HepG2 (cell line): ENCODE results near the gene CADM4. TPM values are rescaled to one million over a fixed set of nuclear protein-coding genes. Genes with fewer than 3 reads are reported as not detected.

Experiments used
- CREM ChIP-seq, 2 experiments: sonication (generic) in 1 of 2; formaldehyde crosslinking in 1 of 2; IDR thresholded peaks; 2 replicates each; pipeline versions ENCODE4 v1.4.0 to v1.6.1; 2016 to 2020; ENCODE audit warnings: antibody characterized with exemption in 1 of 2, mild to moderate bottlenecking in 1 of 2, missing genetic modification reagents in 1 of 2
- DMAP1 ChIP-seq: IDR thresholded peaks from 2 replicates; pipeline ENCODE4 v1.6.1; 2016
- DR1 ChIP-seq: sonication (generic); formaldehyde crosslinking; IDR thresholded peaks from 2 replicates; pipeline ENCODE4 v1.8.0; 2021; ENCODE audit warnings: mild to moderate bottlenecking, missing genetic modification reagents, inconsistent platforms
- GATA4 ChIP-seq: sonication (generic); IDR thresholded peaks from 2 replicates; pipeline ENCODE4 v1.6.1; 2016; ENCODE audit warnings: antibody characterized with exemption, low read depth, borderline replicate concordance
- KLF9 ChIP-seq: IDR thresholded peaks from 2 replicates; pipeline ENCODE4 v1.6.1; 2016; ENCODE audit warnings: low read depth
- MEIS1 ChIP-seq: sonication (generic); formaldehyde crosslinking; IDR thresholded peaks from 2 replicates; pipeline ENCODE4 v1.9.0; 2021; ENCODE audit warnings: mild to moderate bottlenecking, missing genetic modification reagents, moderate library complexity, borderline replicate concordance
- NCOR1 ChIP-seq: fragments of 200-600 bp; sonication (generic); IDR thresholded peaks from 2 replicates; pipeline ENCODE4 v1.7.0; 2017; ENCODE audit warnings: antibody characterized with exemption, low read length, borderline replicate concordance
- NR3C1 ChIP-seq: sonication (generic); formaldehyde crosslinking; IDR thresholded peaks from 2 replicates; pipeline ENCODE4 v1.4.0; 2020; ENCODE audit warnings: missing genetic modification reagents
- SOX13 ChIP-seq, 3 experiments: fragments of 450-650 bp in 1 of 3; sonication (generic) in 1 of 3; formaldehyde crosslinking in 1 of 3; IDR thresholded peaks in 2 of 3; conservative IDR thresholded peaks in 1 of 3; 2 replicates each; pipeline versions ENCODE4 v1.5.0 to v1.6.1; 2016 to 2020; ENCODE audit warnings: antibody characterized with exemption in 1 of 3, mild to moderate bottlenecking in 1 of 3, missing compliant biosample characterization in 1 of 3, missing genetic modification reagents in 1 of 3, moderate library complexity in 1 of 3
- SSRP1 ChIP-seq: IDR thresholded peaks from 2 replicates; pipeline ENCODE4 v1.6.1; 2016; ENCODE audit warnings: control low read depth
- TAF1 ChIP-seq: sonication (generic); formaldehyde crosslinking; IDR thresholded peaks from 2 replicates; pipeline ENCODE4 v1.4.0; 2020; ENCODE audit warnings: missing genetic modification reagents
- TCF7 ChIP-seq: sonication (generic); IDR thresholded peaks from 2 replicates; pipeline ENCODE4 v1.6.1; 2016; ENCODE audit warnings: antibody characterized with exemption, low read depth
- ZBTB38 ChIP-seq: sonication (generic); formaldehyde crosslinking; IDR thresholded peaks from 2 replicates; pipeline ENCODE4 v1.5.1; 2020; ENCODE audit warnings: mild to moderate bottlenecking, missing genetic modification reagents
- ZFY ChIP-seq: sonication (generic); formaldehyde crosslinking; IDR thresholded peaks from 2 replicates; pipeline ENCODE4 v1.4.0; 2020; ENCODE audit warnings: missing genetic modification reagents
- ZNF121 ChIP-seq: sonication (generic); formaldehyde crosslinking; IDR thresholded peaks from 2 replicates; pipeline ENCODE4 v1.5.0; 2020; ENCODE audit warnings: mild to moderate bottlenecking, missing genetic modification reagents
- ZNF281 ChIP-seq: sonication (generic); formaldehyde crosslinking; IDR thresholded peaks from 2 replicates; pipeline ENCODE4 v1.4.0; 2020; ENCODE audit warnings: missing genetic modification reagents, borderline replicate concordance
- ZNF460 ChIP-seq: sonication (generic); formaldehyde crosslinking; IDR thresholded peaks from 2 replicates; pipeline ENCODE4 v1.5.1; 2020; ENCODE audit warnings: missing genetic modification reagents, mild to moderate bottlenecking, borderline replicate concordance
- ZNF761 ChIP-seq: sonication (generic); formaldehyde crosslinking; conservative IDR thresholded peaks from 2 replicates; pipeline ENCODE4 v1.4.0; 2020; ENCODE audit warnings: mild to moderate bottlenecking, missing genetic modification reagents
- ZNF782 ChIP-seq: sonication (generic); formaldehyde crosslinking; IDR thresholded peaks from 2 replicates; pipeline ENCODE4 v1.4.0; 2020; ENCODE audit warnings: missing genetic modification reagents, mild to moderate bottlenecking, borderline replicate concordance
- polyA plus RNA-seq, 8 experiments: library from polyadenylated mRNA; depleted of rRNA in 3 of 8; stranded (reverse) in 7 of 8; unstranded in 1 of 8; fragments of >200 nt; fragmentation: Illumina TruSeq in 4 of 8; extraction: Trizol in 4 of 8; gene quantifications; 2 replicates each; pipeline versions ENCODE4 v1.2.1 to v1.2.3, GENCODE V29; 2011 to 2016; ENCODE audit warnings: low read depth in 4 of 8, missing spikeins in 1 of 8, mixed read lengths in 1 of 8; ENCODE audit not compliant: insufficient read depth in 1 of 8
- total RNA-seq, 5 experiments: library from RNA; depleted of rRNA; stranded (reverse); fragments of >200 nt; fragmentation: Illumina TruSeq; extraction: Trizol; gene quantifications; 2 replicates each; pipeline ENCODE4 v1.2.3, GENCODE V29; 2016; ENCODE audit warnings: low read depth in 1 of 5
- TF ChIP-seq, protein P1 (sequence below): IDR thresholded peaks from 2 replicates; pipeline ENCODE4 v1.4.0; 2020; ENCODE audit warnings: mild to moderate bottlenecking, missing genetic modification reagents
- TF ChIP-seq, protein P2 (sequence below): sonication (generic); formaldehyde crosslinking; IDR thresholded peaks from 2 replicates; pipeline ENCODE4 v1.4.0; 2020; ENCODE audit warnings: missing genetic modification reagents

The CADM4 gene
- total and polyA plus RNA-seq, 2 of the 13 experiments (the other 11 are each of a cell fraction or from before 2014, with no cell fraction given): 8.5 to 16.0 TPM

- TF ChIP-seq ZNF281 (CRISPR knock-in tag) (peak; percentile 51; the same call in 1 of the 2 replicates), CREM (IDR thresholded peaks at IDR 0.05) (peak; percentile 22; the same call in 1 of the 2 replicates), CREM (CRISPR knock-in tag; IDR thresholded peaks at IDR 0.05) (no peak), NCOR1 (peak; percentile 73; the same call in 1 of the 2 replicates), GATA4 (no peak), DR1 (peak; percentile 50; the same call in 1 of the 2 replicates), DMAP1 (CRISPR knock-in tag) (peak; percentile 38; the same call in 1 of the 2 replicates), SSRP1 (CRISPR knock-in tag) (no peak; the same call in 1 of the 2 replicates), TAF1 (CRISPR knock-in tag) (peak; percentile 25; the same call in 1 of the 2 replicates), ZFY (CRISPR knock-in tag) (peak; percentile 33; the same call in 1 of the 2 replicates), ZNF121 (CRISPR knock-in tag) (no peak), NR3C1 (no peak), ZBTB38 (peak; percentile 27; the same call in 1 of the 2 replicates), KLF9 (CRISPR knock-in tag) (no peak), ZNF761 (CRISPR knock-in tag) (0 out of 2 replicates have a peak, but pooled peaks have one; percentile 63), SOX13 (IDR thresholded peaks at IDR 0.05) (no peak), SOX13 (CRISPR knock-in tag; conservative IDR thresholded peaks at IDR 0.05 in 1 of 2, IDR thresholded peaks at IDR 0.05 in 1 of 2) (peak in 1 of 2 experiments; percentile 28; a peak in 1 of 4 replicates), MEIS1 (CRISPR knock-in tag) (0 out of 2 replicates have a peak, but pooled peaks have one; percentile 42), TCF7 (no peak), ZNF460 (CRISPR knock-in tag) (no peak), ZNF782 (CRISPR knock-in tag) (0 out of 2 replicates have a peak, but pooled peaks have one; percentile 69)
- TF ChIP-seq, protein P1, sequence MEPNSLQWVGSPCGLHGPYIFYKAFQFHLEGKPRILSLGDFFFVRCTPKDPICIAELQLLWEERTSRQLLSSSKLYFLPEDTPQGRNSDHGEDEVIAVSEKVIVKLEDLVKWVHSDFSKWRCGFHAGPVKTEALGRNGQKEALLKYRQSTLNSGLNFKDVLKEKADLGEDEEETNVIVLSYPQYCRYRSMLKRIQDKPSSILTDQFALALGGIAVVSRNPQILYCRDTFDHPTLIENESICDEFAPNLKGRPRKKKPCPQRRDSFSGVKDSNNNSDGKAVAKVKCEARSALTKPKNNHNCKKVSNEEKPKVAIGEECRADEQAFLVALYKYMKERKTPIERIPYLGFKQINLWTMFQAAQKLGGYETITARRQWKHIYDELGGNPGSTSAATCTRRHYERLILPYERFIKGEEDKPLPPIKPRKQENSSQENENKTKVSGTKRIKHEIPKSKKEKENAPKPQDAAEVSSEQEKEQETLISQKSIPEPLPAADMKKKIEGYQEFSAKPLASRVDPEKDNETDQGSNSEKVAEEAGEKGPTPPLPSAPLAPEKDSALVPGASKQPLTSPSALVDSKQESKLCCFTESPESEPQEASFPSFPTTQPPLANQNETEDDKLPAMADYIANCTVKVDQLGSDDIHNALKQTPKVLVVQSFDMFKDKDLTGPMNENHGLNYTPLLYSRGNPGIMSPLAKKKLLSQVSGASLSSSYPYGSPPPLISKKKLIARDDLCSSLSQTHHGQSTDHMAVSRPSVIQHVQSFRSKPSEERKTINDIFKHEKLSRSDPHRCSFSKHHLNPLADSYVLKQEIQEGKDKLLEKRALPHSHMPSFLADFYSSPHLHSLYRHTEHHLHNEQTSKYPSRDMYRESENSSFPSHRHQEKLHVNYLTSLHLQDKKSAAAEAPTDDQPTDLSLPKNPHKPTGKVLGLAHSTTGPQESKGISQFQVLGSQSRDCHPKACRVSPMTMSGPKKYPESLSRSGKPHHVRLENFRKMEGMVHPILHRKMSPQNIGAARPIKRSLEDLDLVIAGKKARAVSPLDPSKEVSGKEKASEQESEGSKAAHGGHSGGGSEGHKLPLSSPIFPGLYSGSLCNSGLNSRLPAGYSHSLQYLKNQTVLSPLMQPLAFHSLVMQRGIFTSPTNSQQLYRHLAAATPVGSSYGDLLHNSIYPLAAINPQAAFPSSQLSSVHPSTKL (CRISPR knock-in tag): peak; percentile 22; the same call in 1 of the 2 replicates
- TF ChIP-seq, protein P2, sequence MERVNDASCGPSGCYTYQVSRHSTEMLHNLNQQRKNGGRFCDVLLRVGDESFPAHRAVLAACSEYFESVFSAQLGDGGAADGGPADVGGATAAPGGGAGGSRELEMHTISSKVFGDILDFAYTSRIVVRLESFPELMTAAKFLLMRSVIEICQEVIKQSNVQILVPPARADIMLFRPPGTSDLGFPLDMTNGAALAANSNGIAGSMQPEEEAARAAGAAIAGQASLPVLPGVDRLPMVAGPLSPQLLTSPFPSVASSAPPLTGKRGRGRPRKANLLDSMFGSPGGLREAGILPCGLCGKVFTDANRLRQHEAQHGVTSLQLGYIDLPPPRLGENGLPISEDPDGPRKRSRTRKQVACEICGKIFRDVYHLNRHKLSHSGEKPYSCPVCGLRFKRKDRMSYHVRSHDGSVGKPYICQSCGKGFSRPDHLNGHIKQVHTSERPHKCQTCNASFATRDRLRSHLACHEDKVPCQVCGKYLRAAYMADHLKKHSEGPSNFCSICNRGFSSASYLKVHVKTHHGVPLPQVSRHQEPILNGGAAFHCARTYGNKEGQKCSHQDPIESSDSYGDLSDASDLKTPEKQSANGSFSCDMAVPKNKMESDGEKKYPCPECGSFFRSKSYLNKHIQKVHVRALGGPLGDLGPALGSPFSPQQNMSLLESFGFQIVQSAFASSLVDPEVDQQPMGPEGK (CRISPR knock-in tag): peak; percentile 88
Observed at GRCh38 chr19:43634872-43635560, 4.6 kb downstream of the CADM4 start (continued).
